Frontal cortex (tissue), 4 donors: ENCODE data around the gene BCAT1. TPM values are rescaled to one million over a fixed set of nuclear protein-coding genes. Genes with fewer than 3 reads are reported as not detected.
"Not testable (repeated sequence)": the region's sequence is repeated elsewhere in the genome, so short reads cannot be mapped to it uniquely, and the experiment has no call there.

ENCODE experiments used
- DNase-seq, 2 donors: peaks; one replicate each; pipeline ENCODE4 v3.0.0; 2012; ENCODE audit warnings: low spot score in 2 of 2
- FAIRE-seq: peaks from 2 replicates; lab custom pipeline; 2012; peaks lifted over from hg19 to GRCh38; lab: Jason Lieb, UNC
- total RNA-seq: library from RNA; depleted of rRNA; stranded (reverse); fragments of >200 nt; gene quantifications from one replicate; pipeline ENCODE4 v1.2.3, GENCODE V29; 2014
- donor health status: control.
- donor health status: control.
- donor health status: control.

BCAT1 gene
- total RNA-seq, 1 donor from 2014 or later = 48.5 TPM

DNA sequence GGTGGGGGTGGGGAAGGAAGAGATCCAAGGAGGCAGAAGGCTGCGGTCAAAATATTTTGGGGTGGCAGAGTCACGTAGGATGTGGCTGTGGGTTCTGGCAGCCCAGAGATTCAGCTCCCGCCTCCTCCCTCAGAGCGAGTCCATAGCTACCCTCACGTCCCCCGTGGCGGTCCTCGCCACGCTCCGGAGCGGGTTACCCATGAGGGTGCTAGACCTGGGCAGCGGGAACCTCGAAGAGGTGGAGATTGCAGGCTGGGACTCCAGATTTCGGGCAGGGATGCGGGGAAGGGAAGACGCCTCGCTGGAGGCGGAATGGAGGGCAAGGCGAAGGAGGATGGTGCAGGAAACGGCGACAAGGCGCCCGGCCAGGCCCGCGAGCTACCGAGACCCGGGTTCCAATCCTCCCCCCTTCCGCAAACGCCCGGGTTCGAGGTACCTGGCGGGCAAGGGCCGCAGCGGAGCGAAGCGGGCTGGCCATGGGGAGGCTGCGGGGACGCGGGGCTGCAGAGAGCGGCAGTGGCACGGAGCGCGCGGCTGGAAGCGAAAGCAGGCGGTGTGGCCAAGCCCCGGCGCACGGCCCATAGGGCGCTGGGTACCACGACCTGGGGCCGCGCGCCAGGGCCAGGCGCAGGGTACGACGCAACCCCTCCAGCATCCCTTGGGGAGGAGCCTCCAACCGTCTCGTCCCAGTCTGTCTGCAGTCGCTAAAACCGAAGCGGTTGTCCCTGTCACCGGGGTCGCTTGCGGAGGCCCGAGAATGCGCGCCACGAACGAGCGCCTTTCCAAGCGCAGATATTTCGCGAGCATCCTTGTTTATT lies 46.2 kb downstream of the BCAT1 start:
- peak; percentile 46 to 53 for DNase-seq
- no peak for FAIRE-seq

DNA sequence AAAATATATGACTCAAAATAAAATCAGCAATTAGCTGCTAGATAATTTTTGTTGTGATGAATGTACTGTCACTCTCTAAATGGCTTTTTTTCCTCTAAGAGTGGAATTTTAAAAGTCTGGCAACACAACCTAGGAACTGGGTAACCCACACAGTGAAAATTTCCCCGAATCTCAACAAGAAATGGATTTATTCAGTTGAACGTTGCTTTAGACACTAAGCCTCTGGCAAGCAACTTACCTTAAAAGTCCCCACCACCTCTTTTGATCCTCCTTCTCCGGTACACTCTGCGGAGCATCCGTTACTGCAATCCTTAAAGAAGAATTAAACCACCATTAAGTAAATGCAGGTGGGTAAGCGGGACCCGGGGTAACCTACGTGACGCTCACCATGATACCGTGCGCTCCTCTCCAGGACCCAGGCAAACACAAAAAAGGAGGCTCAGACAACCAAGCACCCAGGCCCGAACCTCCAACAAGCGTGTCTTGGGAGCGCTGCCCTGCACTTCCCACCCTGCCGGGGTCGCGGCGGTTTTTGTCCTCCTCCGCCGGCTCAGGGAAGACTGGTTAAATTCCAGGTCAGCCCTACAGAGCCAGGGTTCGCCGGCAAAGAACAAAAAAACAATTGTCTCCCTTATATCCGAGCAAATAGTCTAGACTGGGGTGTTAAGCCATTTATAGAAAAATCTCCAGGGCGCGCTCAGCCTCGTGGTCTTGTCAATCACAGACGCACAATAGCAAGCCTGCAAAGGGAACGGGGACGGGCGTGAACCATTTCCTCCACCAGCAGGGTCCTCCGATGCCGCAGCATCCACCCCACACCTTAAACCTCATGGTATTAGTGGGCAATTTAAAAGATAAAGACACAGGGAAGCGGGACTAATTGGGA lies 47.1 kb downstream of the BCAT1 start:
- FAIRE-seq = no peak
- peak; percentile 52 to 56 for DNase-seq

DNA sequence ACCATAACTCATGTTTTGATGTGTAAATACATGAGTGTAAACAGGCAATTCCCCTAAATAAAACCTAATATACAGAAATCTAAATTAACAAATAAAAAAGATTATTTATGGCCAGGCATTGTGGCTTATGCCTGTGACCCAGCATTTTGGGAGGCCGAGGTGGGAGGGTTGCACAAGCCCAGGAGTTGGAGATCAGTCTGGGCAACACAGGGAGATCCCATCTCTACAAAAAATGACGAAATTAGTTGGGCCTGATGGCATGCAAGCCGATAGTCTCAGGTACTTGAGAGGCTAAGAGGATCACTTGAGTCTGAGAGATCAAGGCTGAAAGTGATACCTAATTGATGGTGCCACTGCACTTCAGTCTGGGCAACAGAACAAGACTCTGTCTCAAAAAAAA lies 48.7 kb downstream of the BCAT1 start:
- FAIRE-seq (no peak), DNase-seq (no peak)

DNA sequence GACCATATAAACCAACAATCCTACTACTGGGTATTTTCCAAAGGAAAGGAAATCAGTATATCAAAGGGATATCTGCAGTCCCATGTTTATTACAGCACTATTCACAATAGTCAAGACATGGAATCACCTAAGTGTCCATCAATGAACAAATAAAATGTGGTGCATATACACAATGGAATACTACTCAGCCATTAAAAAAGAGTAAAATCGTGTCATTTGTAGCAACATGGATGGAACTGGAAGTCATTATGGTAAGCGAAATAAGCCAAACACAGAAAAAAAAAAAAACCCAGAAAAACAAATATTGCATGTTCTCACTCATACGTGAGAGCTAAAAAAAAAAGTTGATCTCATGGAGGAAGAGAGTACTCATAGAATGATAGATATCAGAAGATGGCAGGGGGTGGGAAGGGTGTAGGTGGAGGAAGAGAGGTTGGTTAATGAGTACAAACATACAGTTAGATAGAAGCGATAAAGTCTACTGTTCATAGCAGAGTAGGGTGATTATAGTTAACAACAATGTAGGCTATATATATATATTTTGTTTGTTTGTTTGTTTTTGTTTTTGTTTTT lies 49.3 kb downstream of the BCAT1 start:
- FAIRE-seq (no peak), DNase-seq (no peak)

DNA sequence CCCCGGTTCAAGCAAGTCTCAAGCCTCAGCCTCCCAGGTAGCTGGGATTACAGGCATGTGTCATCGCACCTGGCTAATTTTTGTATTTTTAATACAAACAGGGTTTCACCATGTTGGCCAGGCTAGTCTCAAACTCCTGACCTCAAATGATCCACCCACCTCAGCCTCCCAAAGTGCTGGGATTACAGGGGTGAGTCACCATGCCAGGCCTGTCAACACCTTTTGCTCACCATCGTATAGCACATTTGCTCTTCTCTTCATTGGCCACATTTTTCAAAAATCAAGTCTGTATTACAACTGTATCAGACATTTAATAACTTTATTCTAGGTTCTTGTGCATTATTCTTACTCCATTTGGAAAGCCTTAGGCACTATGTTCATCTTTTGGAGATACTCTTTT lies 50.3 kb downstream of the BCAT1 start:
- DNase-seq = no peak
- FAIRE-seq = no peak

DNA sequence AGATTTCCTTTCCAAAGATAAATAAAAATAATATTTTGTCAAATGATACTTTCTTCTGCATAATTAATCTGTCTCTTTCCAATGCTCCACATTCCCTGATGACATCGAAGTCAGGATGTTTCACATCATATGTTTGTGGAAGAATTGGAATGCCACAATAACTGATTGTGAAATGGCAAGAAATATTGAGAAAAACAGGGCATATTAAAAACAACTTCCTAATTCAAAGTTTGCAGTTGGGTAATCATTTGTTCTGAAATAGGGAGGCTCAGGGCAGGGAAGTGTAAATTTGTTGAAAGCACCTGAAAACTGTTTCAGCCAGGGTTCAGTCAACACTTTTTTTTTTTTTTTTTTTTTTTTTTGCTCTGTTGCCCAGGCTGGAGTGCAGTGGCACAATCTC lies 50.7 kb downstream of the BCAT1 start:
- DNase-seq (no peak), FAIRE-seq (no peak)

DNA sequence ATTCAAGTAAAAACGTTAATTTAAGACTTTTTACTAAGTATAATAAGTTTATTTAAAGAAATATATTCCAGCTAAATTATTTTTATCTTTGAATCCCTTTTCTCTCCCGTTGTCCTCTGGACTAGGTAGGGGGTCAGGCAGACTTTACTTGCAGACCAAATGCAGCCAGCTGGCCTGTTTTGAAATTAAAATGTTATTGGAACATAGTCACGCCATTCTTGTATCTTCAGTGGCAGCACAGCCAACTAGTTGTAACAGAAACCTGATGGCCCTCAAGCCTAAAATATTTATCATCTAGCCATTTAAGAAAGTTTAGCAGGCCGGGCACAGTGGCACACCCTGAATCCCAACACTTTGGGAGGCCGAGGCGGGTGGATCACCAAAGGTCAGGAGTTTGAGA lies 52.7 kb downstream of the BCAT1 start:
- FAIRE-seq = no peak
- no peak for DNase-seq

DNA sequence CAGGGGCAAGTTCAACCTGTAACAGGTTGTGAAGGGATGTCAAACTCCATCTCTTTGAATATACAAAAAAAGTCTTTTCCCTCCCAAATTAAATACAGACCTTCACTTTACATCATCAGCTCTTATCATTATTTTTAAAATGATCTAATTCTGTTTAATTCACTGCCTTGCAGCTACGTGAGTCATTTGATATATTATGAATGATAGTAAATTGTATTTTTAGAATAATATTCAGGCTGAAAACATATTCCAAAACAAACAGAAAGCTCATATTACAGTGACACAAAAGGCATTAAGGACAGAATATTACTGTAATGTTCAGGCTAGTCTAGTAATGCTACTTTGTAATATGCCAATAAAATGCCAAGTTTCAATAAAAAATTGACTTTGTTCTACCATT lies 53.3 kb downstream of the BCAT1 start:
- DNase-seq = no peak

DNA sequence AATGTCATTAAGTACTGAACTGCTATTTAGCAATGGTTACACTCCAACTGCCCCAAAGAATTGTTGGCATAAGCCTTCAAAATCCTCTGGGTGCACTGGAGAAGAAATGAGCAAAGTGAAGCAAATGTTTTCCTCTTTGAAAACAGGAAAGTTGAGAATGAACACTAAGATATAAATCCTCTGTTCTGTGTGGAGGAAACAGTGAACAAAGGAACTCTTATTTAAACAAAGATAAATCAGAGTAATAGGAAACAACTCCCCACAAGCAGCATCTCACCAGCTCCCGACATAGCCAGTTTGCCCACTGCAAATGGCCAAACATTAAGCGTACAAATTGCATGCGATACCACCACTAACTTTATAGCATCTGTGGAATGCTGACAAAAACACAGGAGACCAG lies 54.0 kb downstream of the BCAT1 start:
- DNase-seq = no peak
- no peak for FAIRE-seq

More for the DNA sequence above, 53.3 kb downstream of the BCAT1 start:
- no peak for FAIRE-seq

DNA sequence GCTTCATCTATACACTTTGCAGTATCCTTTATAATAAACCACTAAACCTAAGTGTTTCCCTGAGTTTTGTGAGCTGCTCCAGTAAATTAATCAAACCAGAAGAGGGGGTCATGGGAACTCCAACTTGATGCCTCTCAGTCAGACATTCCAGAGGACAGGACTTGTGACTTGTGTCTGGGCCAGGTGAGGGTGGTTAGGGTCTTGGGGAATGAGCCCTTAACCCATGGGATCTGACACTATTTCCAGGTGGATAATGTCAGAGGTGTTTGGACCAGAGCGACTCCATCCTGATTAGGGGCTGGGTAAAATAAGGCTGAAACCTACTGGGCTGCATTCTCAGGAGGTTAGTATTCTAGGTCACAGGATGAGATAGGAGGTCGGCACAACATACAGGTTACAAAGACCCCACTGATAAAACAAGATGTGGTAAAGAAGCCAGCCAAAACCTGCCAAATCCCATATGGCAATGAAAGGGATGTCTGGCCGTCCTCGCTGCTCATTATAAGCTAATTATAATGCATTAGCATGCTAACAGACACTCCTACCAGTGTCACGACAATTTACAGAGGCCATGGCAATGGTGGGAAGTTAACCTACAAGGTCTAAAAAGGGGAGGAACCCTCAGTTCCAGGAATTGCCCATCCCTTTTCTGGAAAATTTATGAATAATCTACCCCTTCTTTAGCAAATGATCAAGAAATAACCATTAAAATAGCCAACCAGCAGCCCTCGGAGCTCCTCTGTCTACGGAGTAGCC lies 58.7 kb downstream of the BCAT1 start:
- FAIRE-seq = no peak
- no peak for DNase-seq

DNA sequence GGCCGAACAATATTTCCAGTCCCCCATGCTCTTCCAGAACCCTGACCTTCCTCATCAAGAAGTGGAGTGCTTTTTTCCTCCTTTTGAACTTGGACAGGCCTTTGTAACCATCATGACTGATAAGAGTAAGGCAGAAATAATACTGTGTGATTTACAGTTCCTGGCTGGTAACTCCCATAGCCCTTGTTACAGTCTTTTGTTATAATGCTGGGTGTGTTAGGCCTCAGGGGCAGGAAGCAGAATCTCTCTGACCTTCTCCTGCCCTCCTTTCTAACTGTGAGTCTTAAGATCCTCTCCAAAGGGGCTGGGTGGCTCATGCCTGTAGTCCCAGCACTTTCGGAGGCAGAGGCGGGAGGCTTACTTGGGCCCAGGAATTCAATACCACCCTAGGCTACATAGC lies 59.5 kb downstream of the BCAT1 start:
- FAIRE-seq (no peak), DNase-seq (no peak)

DNA sequence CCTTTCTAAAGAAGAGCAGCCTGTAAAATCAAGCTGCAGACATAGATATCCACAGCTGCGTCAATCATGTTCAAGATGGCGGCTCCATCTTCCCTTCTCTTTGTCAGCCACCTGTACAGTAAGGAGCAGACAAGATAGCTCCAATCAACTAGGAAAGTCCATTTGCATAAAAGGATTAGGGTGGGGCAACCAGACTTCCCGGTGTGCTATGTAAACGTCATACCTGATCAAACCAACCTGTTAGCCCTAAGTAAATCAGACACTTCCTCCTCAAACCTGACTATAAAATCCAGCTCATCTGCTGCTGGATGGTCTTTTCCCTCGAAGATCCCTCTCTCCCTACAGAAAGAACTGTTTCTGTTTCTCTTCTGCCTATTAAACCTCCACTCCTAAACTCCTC lies 60.1 kb downstream of the BCAT1 start:
- FAIRE-seq (no peak), DNase-seq (no peak)

DNA sequence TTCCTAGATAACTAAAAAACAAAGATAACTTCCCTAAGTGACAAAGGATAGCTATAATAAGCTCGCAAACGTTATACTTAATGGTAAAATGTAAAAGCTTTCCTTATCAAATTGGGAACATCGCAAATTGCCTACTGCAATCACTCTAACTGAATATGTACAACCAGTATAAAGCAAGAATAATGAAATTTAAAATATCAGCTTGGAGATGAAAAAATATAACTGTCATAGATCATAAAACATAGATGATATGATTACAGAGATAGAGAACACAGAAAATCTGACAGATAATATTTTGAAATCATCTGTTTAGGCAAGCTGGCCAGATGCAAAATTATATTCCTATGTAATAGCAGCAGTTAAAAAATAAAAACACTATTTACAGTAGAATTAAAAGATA lies 64.0 kb downstream of the BCAT1 start:
- DNase-seq (no peak), FAIRE-seq (no peak)

DNA sequence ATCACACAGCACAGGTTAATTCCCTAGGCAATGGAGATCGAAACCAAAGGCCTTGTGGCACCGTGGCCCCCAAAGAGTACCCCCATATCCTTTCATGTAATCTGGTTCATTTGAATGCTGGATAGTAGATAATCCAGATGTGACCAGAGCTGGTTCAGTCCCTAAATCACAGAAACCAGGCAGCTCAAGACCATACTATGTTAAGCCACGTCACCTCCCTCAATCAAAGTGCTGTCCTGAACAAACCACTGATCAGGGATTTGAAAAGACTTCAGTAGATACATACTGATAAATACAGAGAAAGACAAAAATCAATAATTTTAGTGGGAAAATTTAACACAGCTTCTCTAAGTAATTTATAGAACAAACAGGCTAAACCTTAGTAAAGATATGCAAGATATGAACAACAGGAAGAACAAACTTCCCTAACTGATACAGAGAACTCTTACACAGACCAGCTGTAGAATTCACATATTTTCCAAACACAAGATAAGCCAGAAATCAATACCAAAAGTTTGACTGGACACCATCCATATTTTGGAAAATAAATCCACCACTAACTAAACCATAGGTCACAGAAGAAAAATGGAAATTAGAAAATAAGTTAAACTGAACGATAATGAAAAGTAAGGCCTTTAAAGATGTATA lies 67.1 kb downstream of the BCAT1 start:
- no peak for FAIRE-seq

DNA sequence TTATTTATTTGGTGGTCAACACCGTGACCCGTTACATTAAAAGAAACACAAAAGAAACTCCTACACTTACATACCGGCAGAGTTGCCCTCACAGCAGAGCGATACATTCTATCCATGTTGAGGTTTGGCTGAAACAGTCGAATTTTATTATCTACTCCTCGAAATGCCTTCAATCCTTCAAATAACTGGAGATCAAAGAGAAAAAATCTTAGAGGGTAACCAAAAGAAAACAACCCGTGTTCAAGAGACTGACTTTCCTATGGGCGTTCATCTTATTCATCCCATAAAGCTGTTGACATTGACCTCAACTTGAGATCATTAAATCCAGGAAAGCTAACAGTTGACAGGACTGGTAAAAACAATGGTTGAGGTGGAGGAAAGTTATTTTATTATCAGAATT lies 67.7 kb downstream of the BCAT1 start:
- DNase-seq (no peak), FAIRE-seq (no peak)

More for the DNA sequence above, 67.1 kb downstream of the BCAT1 start:
- no peak for DNase-seq

DNA sequence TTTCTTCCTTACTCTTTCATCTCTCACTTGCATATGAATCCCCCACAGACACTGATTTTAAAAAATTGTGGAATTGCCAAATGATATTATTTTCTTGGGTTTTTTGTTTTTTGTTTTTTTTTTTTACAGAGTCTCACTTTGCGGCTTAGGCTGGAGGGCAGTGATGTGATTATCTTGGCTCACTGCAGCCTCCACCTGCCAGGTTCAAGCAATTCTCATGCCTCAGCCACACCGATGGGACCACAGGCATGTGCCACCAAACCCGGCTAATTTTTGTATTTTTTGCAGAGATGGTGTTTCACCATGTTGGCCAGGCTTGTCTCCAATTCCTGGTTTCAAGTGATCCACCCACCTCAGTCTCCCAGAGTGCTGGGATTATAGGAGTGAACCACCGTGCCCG lies 68.2 kb downstream of the BCAT1 start:
- DNase-seq = no peak
- FAIRE-seq = no peak

DNA sequence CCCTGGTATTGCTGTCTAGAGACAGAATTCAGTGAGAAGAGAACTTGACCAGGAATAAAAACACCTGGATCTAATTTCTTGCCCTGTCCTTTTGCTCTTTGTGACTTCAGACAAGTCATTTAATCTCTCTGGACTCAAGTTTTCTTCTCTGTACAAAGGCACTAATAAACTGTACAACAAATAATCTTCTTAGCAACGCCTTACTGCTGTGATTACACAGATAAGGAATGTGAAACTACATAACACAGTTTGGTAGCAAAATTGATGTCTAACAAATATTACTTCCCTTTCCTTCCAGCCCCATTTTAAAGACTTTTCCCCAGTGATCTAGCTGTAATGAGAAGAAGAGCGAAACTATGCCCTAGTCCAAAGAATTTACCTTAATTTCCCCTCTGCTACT lies 69.3 kb downstream of the BCAT1 start:
- FAIRE-seq = no peak
- no peak for DNase-seq

DNA sequence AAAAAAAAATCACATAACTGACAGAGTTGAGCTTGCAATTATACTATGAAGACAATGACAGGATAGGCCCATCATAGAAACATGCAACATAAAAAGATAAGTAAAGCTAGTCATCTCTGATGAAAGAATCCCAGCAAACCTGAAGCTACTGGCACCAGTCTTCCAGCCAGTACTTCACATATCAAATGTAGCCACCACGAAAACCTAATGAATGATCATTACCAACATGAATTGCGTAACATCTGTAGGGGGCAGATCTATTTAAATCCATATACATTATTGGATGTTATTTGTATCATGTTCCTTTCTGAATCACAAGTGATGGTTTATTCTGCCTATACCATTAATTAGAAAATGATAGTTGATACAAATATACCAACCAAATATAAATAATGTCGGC lies 73.9 kb downstream of the BCAT1 start:
- FAIRE-seq (no peak), DNase-seq (no peak)

DNA sequence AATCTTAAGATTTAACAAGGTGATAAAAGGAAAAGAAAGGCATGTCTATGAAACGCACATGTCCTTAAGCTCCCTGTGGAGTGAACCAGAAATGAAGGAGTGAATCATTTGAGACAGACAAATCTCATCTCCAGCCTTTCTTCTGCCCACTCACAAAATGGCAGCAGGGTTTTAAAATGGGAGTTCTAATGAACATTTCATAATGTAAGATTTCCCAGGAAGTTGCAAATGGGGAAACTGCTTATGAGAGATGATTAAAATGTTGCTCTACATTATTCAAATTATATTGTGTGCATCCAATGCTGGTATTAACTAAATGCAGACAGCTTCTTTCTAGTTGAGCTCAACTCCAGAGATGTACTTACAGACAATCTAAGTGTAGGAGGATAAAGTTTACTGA lies 76.7 kb downstream of the BCAT1 start:
- no peak for FAIRE-seq
- no peak for DNase-seq

DNA sequence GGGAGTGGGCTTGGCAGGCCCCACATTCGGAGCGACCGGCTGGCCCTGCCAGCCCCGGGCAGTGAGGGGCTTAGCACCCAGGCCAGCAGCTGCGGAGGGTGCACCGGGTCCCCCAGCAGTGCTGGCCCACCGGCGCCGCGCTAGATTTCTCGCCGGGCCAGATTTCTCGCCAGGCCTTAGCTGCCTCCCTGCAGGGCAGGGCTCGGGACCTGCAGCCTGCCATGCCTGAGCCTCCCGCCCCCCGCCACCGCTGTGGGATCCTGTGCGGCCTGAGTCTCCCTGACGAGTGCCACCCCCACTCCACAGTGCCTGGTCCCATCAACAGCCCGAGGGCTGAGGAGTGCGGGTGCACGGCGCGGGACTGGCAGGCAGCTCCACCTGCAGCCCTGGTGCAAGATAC lies 82.8 kb downstream of the BCAT1 start:
- not testable (repeated sequence) for FAIRE-seq, DNase-seq
